SK-N-MC (cell line): Measurements from ENCODE around the gene MYH9.

Experiments used
- EZH2 ChIP-seq: fragments of 200-600 bp; sonication (generic); IDR thresholded peaks from one replicate; pipeline ENCODE4 v1.6.1; 2017; ENCODE audit warnings: antibody characterized with exemption
- FOXP2 ChIP-seq: optimal IDR thresholded peaks from 2 replicates; pipeline ENCODE3; 2011; ENCODE audit warnings: mild to moderate bottlenecking, moderate library complexity; ENCODE audit not compliant: insufficient read depth; ENCODE audit errors: extremely low read length, control extremely low read depth
- POLR2AphosphoS5 ChIP-seq: IDR thresholded peaks from 2 replicates; pipeline ENCODE4 v1.6.1; 2012; ENCODE audit warnings: mild to moderate bottlenecking, low read depth, low read length, borderline replicate concordance

- TF ChIP-seq POLR2AphosphoS5 (no peak), FOXP2 (no peak), EZH2 (no peak)
These were observed 27.8 kb downstream of the MYH9 start for GRCh38 chr22:36360011-36360410.
